GM12892 (cell line): ENCODE measurements around the gene ULK3.

Experiments used
- POLR2A ChIP-seq: IDR thresholded peaks from 2 replicates; pipeline ENCODE4 v1.6.1; 2011; ENCODE audit warnings: low read depth, low read length, control low read depth
- POLR2AphosphoS5 ChIP-seq: IDR thresholded peaks from 2 replicates; pipeline ENCODE4 v1.6.1; 2011; ENCODE audit warnings: low read depth, low read length, control low read depth
- TAF1 ChIP-seq: IDR thresholded peaks from 2 replicates; pipeline ENCODE4 v1.6.1; 2011; ENCODE audit warnings: low read depth, mild to moderate bottlenecking, control low read depth, low read length, borderline replicate concordance

GRCh38 chr15:74821091-74821789 is 21.7 kb downstream of the ULK3 start:
- TF ChIP-seq POLR2A (no peak), TAF1 (no peak), POLR2AphosphoS5 (no peak)
